ENCODE data around the gene TMA7. TPM values are rescaled to one million over a fixed set of nuclear protein-coding genes. Genes with fewer than 3 reads are reported as not detected.

The TMA7 gene
- total RNA-seq, 1 donor from 2014 or later = 165 TPM

GRCh38 chr3:48422681-48423080 lies 17.4 kb upstream of the TMA7 start:
- no peak for DNase-seq (ENCODE audit: low spot score)

- no peak for DNase-seq (ENCODE audit: low spot score)
Observed at GRCh38 chr3:48423241-48423882, 16.7 kb upstream of the TMA7 start.

- DNase-seq (ENCODE audit: low spot score) = no peak
Observed at GRCh38 chr3:48423883-48424695, 16.0 kb upstream of the TMA7 start.

- no peak for DNase-seq (ENCODE audit: low spot score)
Observed at GRCh38 chr3:48425281-48425812, 14.7 kb upstream of the TMA7 start.

GRCh38 chr3:48426401-48426909 lies 13.6 kb upstream of the TMA7 start:
- no peak for DNase-seq (ENCODE audit: low spot score)

GRCh38 chr3:48426944-48427629 lies 13.0 kb upstream of the TMA7 start:
- DNase-seq (ENCODE audit: low spot score) = no peak

GRCh38 chr3:48427630-48427962 lies 12.5 kb upstream of the TMA7 start:
- no peak for DNase-seq (ENCODE audit: low spot score)

GRCh38 chr3:48428088-48428571 lies 11.9 kb upstream of the TMA7 start:
- DNase-seq (ENCODE audit: low spot score) = no peak

- DNase-seq (ENCODE audit: low spot score) = peak; percentile 67
Observed at GRCh38 chr3:48428572-48429316, 11.3 kb upstream of the TMA7 start.

GRCh38 chr3:48429317-48429959 lies 10.6 kb upstream of the TMA7 start:
- DNase-seq (ENCODE audit: low spot score) = peak; percentile 63

- peak; percentile 72 for DNase-seq (ENCODE audit: low spot score)
Observed at GRCh38 chr3:48429960-48430707, 9.9 kb upstream of the TMA7 start, which contains the start of gene PLXNB1. Gene PLXNB1, minus strand, starts transcription at chr3:48430086. Its CDS starts 5,475 bp downstream, at chr3:48424611.

- no peak for DNase-seq (ENCODE audit: low spot score)
Observed at GRCh38 chr3:48430708-48431101, 9.4 kb upstream of the TMA7 start.

GRCh38 chr3:48431224-48432029 lies 8.6 kb upstream of the TMA7 start:
- no peak for DNase-seq (ENCODE audit: low spot score)

GRCh38 chr3:48432411-48433371 lies 7.4 kb upstream of the TMA7 start:
- DNase-seq (ENCODE audit: low spot score) = no peak

GRCh38 chr3:48433472-48434118 lies 6.5 kb upstream of the TMA7 start:
- DNase-seq (ENCODE audit: low spot score) = peak; percentile 80

GRCh38 chr3:48434591-48435222 lies 5.3 kb upstream of the TMA7 start:
- DNase-seq (ENCODE audit: low spot score) = no peak

GRCh38 chr3:48435223-48435595 lies 4.8 kb upstream of the TMA7 start:
- DNase-seq (ENCODE audit: low spot score) = no peak

All from mucosa of gallbladder (tissue), 1 donor.